Left kidney (tissue), 2 donors: ENCODE results near the gene EPHB1. TPM values are rescaled to one million over a fixed set of nuclear protein-coding genes. Genes with fewer than 3 reads are reported as not detected.
"Not testable (repeated sequence)": the region's sequence is repeated elsewhere in the genome, so short reads cannot be mapped to it uniquely, and the experiment has no call there.

Source experiments
- DNase-seq: peaks from one replicate; pipeline ENCODE4 v3.0.0-alpha.2; 2013
- polyA plus RNA-seq: library from polyadenylated mRNA; unstranded; fragments of 120-200 nt; gene quantifications from one replicate; pipeline ENCODE4 v1.2.1, GENCODE V29; 2013; ENCODE audit not compliant: insufficient read length

The EPHB1 gene
- polyA plus RNA-seq, 1 donor = 5.9 TPM

DNA sequence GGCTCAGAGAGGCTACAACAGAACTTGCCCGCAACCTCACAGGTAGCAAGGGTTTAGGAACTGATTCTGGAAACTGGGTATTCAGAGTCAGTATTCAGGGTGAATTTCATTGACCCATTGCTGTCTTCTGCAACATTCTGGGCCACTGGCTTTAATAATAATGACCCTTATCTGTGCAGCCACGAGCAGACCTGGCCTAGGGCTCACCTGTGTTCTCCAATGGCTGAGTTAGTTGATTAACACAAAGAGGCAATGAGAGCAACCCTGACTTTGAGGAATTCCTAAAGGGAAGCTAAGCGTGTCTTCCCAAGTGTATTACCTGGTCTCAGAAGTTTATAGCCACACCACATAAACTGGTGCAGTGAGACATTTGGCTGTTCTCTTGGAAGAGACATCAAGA lies 289.9 kb downstream of the EPHB1 start:
- DNase-seq = no peak

DNA sequence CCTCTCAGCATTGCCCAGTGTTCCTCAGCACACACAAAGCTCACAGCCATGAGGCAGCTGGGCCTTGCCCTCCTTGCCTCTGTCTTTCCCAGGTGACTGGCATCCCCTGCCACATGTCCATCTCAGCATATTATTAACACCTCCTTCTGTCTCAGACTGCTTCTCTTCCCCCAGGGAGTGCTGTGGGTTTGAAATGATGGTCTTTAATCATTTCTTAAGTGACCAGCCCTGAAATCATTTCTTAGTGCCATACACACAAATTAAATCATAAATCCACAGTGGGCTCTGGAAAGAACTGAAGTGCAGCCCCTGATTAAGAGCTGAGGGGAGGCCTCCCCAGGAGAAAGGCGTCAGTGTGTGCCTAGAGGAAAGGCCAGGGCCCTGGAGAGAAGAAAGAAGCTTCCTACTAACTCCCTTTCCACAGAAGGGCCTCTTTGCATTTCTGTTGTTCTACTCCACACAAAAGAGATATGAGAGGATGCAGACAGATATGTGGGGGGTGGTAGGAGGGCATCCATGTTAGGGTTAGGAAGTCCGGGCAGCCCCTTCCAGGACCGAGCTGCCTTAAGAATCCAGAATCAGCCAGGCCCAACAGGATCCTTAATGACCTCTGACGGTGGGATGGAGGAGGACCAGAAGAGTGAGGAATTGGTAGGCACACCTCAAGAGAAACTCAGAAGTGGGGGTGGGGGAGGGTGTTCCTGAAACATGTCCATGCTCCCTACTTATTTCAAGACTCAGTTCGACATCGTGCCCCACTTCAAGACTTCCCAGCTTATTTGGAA lies 290.8 kb downstream of the EPHB1 start:
- DNase-seq = no peak

DNA sequence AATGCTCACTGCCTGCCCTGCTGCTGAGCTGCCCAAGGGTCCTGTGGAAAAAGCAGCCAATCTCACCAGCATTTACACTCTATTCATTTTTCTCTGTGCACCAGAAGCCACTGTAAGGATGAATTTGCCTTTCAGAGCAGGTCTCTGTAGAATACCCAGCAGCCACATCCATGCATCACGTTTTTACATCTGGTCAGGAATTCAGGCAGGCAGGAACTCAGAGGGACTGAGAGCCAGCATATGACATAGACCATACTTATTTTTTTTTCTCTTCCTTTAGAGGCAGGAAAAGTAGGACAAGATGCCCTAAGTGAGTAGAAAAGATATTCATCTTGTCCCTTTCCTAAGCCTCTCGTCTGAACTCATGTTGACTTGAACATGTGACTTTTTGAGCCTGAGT lies 292.7 kb downstream of the EPHB1 start:
- no peak for DNase-seq

DNA sequence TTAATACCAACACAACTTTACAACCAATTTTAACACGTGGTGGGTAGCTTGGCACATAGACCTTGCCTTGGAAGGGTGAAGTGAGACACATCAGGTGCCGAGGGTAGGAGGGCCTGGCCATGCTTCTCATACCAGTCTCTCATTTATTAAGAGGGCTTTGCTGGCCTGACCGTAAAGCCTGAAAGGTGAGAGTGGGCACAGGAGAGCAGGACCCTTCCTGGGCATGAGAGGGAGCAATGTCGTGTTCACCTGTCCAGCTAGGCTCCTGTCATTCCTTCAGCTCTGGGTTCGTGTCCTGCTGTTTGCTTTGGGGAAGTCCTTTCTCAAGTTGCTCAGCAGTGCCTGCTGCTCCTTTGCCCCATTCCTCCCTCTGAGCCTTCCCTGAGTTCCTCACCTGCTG lies 294.4 kb downstream of the EPHB1 start:
- no peak for DNase-seq

DNA sequence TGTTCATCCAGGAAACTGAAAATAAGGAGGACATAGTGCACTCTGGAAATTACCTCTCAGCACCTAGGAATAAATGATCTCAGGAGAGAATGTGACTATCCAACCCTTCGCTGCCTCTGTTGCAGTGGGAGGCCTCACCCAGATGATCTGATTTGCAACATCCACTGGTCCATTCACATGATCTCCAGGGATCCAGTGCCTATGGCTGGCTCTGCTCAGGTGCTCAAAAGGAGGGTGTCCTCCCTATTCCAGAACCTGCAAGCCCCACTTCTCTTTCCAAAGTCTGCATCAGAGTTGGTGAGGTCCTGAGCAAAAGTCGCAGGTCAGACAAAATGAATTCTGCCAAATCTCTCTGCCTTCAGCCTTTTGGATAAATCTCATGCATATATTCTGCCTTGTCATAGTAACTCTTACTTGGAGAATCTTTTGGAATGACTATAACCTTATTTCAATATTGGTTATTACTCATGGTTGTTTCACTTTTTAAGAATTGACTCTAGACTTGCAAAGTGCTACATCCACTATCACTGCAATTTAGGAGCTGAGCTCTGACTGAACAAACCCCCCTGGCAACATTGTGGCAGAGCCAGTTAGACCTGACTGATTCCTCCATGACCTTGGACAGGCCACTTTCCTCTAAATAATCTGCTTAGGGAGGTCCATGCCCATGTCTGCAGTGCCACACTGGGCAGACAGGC lies 295.1 kb downstream of the EPHB1 start:
- no peak for DNase-seq

DNA sequence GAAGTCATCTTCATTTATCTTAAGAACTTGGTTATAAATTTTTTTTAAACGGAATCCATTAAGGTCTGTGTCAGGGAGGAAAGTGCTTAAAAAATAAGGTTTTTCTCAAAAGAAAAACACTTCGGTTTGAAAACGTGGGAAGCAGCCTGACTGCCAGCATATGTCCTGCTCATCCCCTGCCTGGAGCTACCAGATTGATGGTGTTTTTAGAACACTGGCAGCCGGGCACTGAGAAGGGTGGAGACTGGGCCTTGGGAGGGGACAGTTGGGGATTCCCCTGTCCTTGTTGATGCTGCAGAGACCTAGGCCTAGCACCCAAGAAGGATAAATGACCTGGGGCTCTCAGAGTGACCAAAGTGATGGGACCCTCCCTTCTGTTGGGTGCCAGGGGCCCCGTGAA lies 296.9 kb downstream of the EPHB1 start:
- no peak for DNase-seq

DNA sequence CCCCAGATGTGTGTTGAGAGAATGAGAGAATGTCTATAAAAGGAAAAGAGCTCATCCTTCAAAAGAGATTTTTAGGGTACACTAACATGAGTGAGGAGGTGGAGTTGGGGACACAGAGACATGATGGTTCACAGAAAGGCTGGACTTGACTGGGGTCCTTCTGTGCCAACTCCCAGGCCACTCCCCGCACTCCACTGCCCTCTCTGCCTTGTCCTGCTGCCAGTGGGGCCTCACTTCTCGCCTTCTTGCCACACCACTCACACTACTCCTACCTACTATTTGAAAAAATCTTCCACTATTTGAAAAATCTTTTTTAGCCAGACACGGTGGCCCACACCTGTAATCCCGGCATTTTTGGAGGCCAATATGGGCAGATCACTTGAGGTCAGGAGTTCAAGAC lies 298.1 kb downstream of the EPHB1 start:
- no peak for DNase-seq

DNA sequence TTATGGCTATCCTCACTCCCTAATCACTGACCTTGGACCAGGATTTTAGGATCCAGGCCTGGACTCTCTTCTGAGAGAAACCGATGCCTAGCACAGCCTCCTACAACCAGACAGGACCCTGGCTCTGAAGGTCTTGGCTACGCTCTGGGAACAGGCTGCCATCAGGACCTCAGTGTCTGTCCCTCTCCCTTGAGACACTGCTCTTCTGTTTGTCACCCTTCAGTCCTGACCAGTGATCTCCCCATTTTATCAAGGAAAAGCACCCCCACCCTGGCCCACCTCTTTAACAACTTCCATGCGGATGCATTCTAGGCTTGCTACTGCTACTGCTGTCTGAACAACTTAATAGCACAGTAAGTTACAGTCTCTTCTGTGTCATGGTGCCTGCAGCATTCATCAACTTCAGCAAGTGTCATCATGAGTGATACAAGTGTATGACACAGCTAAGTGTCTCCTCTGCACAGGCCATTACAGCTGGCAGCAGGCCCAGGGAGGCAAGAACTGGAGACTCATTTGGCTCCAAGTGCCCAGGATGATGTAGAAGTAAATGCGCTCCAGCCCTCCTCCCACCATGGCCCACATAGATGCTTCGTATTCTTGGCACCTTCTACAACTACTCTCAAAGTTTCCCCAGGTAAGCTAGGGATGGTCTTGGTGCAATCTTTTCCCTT lies 302.4 kb downstream of the EPHB1 start:
- DNase-seq = no peak

DNA sequence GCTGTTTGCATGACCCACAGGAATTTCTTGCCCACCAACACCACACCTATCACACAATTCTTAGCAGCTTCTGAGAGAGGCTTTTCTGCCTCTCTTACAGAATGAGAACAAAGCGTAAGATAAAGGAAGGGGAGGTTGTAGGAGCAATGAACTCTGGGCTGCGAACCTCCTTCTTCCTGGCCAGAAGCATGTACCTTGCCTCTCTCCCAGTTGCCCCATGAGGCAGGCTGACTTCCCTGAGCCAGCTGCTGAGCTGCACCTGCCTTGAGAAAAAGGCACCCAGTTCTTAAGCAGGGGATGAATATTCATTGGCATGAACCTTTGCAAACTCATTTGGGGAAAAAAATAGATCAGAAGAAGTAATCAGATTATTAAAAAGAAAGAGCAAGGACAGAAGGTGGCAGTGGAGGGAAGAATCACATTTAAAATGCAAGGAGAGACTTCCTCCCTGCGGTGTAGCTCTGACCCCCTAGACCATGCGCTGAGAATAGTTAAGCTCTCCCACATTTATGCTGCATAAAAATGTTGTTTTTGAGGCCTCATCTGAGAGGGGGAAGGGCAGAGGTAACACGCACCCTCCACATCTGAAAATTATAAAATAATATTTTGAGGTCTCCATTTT lies 304.8 kb downstream of the EPHB1 start:
- no peak for DNase-seq

DNA sequence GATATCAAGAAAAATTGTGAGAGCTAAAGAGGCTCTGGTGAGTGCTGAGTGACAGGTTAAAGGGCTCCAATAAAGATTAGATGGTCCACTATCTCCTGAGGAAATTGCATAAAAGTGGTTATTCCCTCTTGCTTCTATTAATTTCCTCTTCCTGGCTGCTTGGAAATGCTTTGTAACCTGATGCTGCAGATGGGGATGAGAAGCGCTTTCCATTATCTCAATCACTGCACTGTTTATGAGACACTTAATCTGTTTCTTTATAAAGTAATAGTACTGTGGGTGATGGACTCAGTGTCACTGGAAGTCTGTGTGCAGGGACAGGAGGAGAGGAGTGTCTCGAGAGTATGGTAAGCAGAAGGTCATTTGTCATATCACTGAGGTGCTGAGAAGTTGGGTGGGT lies 305.3 kb downstream of the EPHB1 start:
- no peak for DNase-seq

DNA sequence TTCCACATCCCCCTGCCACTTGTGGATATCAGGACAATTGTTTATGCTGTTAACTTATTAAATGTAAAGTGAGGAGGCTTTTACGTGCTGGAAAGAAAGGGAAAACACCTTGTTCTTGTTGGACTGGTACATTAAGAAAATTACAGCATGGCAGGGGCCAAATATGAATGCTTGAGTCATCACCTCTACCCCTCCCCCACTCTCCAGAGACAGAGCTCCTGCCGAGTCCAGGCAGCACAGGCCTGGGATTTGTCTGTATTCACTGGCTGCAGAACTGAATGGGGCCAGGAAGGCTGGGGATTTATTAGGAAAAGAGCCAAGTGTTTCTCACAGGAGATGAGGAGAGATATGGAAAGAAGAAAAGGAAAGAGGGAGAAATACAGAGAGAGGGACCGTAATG lies 308.9 kb downstream of the EPHB1 start:
- DNase-seq = no peak

DNA sequence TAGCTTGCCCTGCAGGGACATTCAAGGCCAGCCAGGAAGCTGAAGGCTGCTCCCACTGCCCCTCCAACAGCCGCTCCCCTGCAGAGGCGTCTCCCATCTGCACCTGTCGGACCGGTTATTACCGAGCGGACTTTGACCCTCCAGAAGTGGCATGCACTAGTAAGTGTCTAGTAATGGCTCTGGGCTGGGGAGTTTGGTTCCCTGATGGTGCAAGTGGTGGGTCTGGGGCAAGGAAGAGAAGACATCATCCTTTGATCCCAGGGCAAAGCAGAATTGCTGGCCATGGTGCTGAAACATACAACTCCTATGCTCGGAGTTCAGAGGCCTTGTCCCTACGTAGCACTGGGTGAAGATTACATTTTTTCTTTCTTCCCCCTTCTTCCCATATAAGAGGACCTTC lies 311.4 kb downstream of the EPHB1 start:
- DNase-seq = peak; percentile 79

DNA sequence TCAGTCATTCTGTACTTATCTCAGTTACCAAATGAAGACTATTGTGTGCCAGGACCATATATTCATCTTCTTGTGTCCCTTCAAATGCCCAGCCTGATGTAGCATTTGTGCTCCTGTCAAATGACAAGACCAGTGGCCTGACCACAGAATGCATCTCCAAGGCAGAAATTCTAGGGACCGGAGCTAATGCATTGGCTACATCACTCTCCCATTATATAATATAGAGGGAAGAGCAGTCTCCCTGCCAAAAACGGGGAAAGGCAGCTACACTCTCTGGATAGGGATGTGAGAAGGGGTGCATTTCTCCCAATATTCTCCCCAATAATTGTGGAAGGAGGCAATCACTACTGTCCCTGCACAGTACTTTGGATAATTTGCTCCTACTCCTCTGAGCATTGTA lies 312.0 kb downstream of the EPHB1 start:
- DNase-seq = no peak

DNA sequence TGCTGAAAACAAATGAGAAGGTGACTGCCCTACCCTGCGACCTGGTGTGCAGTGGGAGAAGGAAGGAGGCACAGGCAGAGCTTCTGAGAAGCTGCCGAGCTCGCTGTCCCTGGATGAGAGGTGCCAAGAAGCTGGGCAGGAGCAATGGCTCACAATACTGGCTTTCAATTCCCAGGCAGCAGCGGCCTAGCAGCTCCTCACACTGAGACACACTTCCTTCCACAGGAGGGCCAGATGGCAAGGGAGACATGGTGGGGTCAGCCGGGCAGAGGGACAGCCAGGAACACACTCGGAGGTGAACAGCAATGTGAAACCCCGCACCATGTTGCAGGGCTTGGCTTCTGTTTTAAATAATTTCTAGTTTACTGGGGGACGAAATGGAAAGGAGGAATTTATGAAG lies 314.6 kb downstream of the EPHB1 start:
- DNase-seq = no peak

DNA sequence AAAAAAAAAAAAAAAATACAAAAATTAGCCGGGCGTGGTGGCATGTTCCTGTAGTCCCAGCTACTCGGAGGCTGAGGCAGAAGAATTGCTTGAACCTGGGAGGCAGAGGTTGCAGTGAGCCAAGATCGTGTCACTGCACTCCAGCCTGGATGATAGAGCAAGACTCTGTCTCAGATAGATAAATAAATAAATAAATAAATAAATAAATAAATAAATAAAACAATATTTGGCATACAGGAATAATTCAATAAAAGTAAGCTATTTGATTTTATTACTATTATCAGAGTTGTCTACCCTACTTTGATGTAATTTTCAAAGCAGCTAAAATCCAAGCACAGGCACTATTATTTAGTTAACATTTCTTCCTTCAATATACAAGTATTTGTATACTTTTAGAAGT lies 319.5 kb downstream of the EPHB1 start:
- DNase-seq = not testable (repeated sequence)

DNA sequence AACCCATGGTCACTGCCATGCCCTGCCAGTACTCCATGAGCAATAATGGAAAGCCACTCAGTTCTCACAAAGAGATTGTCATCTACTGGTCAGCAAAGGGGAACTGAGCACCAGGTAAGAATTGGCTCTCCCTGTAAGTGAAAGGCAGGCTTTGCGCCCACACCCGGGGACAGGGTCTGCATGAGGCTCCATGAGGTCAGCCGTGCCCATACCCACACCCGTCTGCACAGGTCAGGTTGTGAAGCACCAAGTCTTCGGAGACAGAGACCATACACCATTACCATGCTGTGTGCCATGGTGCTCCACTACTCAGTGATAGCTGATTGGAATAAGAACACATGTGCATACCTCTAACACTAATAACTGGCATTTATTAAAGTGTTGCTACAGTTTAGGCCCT lies 322.9 kb downstream of the EPHB1 start:
- no peak for DNase-seq

DNA sequence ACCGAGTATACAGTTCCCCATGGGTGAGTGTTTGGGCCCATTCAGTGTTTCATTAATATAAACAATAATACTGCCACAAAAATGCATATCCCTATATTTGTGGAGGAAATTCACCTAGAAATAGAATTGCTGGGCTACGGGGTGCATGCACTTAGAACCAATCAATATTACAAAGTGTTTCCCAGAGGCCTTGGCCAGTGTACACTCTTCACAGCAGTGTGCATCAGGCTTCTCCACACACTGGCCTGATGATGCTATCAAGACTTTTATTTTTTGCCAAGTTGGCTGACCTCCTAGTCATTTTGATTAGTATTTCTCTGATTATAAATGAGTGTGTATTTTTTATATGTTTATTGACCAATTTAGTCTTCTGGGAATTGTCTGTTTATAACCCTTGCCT lies 323.7 kb downstream of the EPHB1 start:
- DNase-seq = no peak

DNA sequence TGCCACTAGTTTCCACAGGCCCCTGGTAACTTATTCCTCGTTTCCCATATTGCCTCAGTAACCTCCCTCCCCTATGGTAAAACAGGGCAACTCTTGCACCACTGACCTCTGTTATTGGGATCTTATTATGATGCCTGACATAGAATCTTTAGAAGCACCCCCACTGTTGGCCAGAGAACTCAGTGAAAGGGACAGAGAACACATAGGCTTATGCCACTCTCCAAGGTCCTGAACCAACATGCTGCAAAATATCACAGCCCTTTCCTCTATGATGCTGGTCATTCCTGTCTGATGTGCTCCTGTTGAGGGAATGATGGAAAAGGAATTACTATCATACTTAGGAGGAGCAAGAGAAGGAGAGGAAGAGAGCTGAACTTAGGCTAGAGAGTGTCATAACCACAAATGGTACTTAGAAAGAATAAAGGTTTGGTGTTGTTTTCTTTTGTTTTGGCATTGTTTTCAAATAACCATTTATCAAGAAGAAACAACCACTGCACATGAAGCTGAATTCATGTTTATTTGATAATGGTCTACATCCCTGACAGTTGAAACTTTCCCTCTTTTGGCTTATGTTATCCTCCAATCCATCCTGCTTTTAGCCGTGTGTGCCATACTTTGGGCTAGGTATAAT lies 330.2 kb downstream of the EPHB1 start:
- DNase-seq = peak; percentile 70

DNA sequence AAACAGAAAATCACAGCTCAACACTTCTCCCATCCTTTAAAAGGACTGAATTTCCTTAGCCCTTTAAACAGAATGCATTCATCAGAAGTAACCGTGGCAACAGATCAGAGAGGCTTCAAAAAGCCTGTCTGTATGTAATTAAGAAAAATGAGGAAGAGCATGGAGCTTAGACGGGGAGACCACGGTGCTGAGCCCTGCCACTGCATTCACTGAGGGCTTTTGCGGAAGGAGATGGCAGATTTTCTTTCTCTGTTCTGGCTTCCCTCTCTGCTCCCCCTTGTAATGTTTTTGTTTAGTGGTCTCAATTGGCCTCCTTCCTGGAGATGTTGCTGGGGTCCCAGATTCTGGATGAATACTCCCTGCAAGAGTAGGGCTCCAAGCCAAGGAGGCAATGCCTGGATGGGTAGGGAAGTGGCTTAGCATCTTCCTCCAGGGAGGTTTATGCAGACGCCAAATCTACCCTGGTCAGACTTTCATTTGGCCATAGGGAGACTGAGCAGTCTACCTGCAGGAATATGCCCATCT lies 332.9 kb downstream of the EPHB1 start:
- no peak for DNase-seq

DNA sequence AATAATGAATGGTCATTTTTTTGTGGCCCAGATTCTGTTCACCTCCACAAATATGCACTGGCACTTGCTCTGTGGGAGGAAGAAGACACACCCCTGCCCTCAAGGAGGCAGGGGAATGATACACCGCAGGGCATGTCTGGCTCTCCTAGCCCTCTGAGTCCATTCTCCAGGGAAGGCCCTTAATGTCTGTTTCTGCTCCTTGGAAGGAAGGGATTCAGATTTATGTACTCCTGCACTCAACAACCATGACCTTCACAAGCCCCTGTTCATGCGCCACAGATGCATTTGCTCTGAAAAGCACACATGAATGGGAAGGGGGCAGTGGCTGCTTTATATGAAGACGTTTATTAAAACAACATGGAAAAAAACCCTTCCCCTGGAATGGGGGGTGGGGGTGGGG lies 333.8 kb downstream of the EPHB1 start:
- no peak for DNase-seq

DNA sequence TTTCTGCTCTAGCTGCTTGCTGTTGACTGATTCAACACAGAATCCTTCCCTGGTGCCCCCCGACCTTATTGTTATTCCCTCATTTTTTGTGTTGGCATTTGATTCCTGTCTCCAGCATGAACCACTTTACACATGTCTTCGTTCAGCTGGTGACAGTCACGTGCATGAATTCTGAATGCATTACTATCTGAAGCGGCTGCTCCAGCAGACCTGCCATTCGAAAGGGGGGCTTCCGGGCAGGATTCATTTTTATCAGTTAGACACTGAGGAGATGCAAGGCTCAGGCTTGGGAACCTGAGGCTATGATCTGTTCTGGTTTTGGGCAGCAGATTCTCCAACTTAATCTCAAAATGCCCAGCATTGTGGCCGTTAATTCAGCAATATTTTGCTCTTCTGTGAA lies 336.2 kb downstream of the EPHB1 start:
- no peak for DNase-seq
